ENCODE data around the gene FAM83E.

Gene FAM83E

GRCh38 chr19:48596679-48597465 lies 18.0 kb downstream of the FAM83E start:
- no peak overlapping the region for H3K4me3 ChIP-seq (ENCODE audit: low read length)
- DNase-seq (ENCODE audit: low read depth) = no peak
- TF ChIP-seq, protein P1, sequence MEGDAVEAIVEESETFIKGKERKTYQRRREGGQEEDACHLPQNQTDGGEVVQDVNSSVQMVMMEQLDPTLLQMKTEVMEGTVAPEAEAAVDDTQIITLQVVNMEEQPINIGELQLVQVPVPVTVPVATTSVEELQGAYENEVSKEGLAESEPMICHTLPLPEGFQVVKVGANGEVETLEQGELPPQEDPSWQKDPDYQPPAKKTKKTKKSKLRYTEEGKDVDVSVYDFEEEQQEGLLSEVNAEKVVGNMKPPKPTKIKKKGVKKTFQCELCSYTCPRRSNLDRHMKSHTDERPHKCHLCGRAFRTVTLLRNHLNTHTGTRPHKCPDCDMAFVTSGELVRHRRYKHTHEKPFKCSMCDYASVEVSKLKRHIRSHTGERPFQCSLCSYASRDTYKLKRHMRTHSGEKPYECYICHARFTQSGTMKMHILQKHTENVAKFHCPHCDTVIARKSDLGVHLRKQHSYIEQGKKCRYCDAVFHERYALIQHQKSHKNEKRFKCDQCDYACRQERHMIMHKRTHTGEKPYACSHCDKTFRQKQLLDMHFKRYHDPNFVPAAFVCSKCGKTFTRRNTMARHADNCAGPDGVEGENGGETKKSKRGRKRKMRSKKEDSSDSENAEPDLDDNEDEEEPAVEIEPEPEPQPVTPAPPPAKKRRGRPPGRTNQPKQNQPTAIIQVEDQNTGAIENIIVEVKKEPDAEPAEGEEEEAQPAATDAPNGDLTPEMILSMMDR (IDR thresholded peaks at IDR 0.05; ENCODE audit: insufficient read depth, low read depth, low read length, missing control alignments) = no peak

GRCh38 chr19:48596237-48596636 lies 18.6 kb downstream of the FAM83E start:
- TF ChIP-seq, protein P1 (IDR thresholded peaks at IDR 0.05; ENCODE audit: insufficient read depth, low read depth, low read length, missing control alignments) = no peak
- no peak overlapping the region for H3K4me3 ChIP-seq (ENCODE audit: low read length)
- no peak for DNase-seq (ENCODE audit: low read depth)

DNA sequence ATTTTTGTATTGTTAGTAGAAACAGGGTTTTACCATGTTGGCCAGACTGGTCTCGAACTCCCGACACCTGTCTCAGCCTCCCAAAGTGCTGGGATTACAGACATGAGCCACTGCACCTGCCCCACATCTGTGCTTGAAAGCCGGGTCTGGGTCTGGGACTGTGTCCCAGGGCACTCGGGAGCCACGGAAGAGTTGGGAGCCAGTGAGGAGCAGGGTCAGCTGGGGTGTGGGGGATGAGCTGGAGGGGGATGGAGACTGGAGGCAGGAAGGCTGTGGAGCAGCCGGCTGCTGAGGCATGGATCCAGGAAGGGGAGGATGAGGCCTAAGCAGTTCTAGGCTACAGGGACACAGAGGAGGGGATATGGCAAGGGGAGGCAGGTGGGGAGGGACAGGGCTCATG lies 19.0 kb downstream of the FAM83E start:
- no peak for DNase-seq (ENCODE audit: low read depth)
- TF ChIP-seq, protein P1 (IDR thresholded peaks at IDR 0.05; ENCODE audit: insufficient read depth, low read depth, low read length, missing control alignments) = no peak

DNA sequence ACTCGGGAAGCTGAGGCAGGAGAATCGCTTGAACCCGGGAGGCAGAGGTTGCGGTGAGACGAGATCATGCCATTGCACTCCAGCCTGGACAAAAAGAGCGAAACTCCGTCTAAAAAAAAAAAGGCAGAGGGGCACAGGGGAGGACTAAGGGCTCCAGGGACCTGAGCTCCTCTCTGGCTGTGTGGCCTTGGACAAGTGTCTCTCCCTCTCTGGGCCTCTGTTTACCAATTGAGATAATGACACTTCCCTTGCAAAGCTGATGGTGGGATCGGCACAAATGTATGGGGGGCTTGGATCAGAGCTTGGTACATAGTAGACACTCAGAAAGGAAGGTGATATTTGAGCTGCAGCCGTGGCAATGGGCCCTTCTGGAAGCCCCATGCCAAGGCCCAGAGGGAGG lies 19.7 kb downstream of the FAM83E start:
- no peak overlapping the region for H3K4me3 ChIP-seq (ENCODE audit: low read length)
- TF ChIP-seq, protein P1 (IDR thresholded peaks at IDR 0.05; ENCODE audit: insufficient read depth, low read depth, low read length, missing control alignments) = no peak
- DNase-seq (ENCODE audit: low read depth) = no peak

More for the DNA sequence above, 19.0 kb downstream of the FAM83E start:
- no peak overlapping the region for H3K4me3 ChIP-seq (ENCODE audit: low read length)

GRCh38 chr19:48591021-48591420 lies 23.9 kb downstream of the FAM83E start:
- peak; percentile 42 for DNase-seq (ENCODE audit: low read depth)
- TF ChIP-seq, protein P1 (IDR thresholded peaks at IDR 0.05; ENCODE audit: insufficient read depth, low read depth, low read length, missing control alignments) = peak; percentile 7
- no peak overlapping the region for H3K4me3 ChIP-seq (ENCODE audit: low read length)

DNA sequence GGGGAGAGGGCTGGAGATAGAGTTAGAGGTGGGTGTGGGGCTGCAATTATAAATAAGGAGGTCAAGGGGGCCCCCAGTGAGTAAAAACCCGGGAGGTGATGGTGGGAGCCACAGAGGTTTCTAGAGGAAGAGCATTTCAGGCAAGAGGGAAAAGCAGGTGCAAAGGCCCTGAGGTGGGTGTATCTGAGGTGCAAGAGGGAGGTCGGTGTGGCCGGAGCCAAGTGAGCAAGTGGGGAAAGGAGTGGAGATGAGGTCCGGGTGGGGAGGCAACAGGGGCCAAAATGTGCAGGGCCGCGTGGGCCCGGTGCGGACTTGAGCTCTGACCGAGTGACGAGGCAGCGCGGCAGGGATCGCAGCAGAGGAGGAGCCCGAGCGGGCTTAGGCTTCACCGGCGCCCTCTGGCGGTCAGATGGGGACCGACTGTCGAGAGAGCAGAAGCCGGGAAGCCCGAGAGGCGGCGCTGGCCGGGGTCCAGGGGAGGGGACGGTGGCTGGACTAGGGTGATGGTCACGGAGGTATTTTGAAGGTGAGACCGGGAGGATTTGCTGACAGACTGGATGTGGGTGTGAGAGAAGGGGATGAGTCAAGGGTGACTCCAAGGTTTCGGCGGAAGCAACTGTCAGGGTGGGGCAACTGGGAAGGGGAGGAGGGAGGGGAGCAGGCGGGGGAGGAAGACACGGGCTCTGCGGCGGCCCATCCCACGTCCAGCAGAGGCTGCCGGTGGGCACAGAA lies 26.0 kb downstream of the FAM83E start:
- DNase-seq (ENCODE audit: low read depth) = peak; percentile 99
- TF ChIP-seq, protein P1 (IDR thresholded peaks at IDR 0.05; ENCODE audit: insufficient read depth, low read depth, low read length, missing control alignments) = peak; percentile 89
- no peak overlapping the region for H3K4me3 ChIP-seq (ENCODE audit: low read length)
